Measurements from ENCODE around the gene FOXO6. TPM values are rescaled to one million over a fixed set of nuclear protein-coding genes. Genes with fewer than 3 reads are reported as not detected.

Gene FOXO6
- total and polyA plus RNA-seq, 2 experiments from 2014 or later: 0.68 to 4.2 TPM

GRCh38 chr1:41362749-41363590 lies 1.7 kb downstream of the FOXO6 start:
- H3K36me3 Mint-ChIP-seq (ENCODE audit: low read depth): no peaks in the 10 kb centered on the region; the same call in 2 of the 3 replicates
- Histone ChIP-seq H3K27ac (ENCODE audit: low read depth) (no peak overlapping the region), H3K4me1 (ENCODE audit: insufficient read depth) (peaks cover 49% of the 10 kb centered on the region), H3K36me3 (ENCODE audit: insufficient read depth) (no peaks in the 10 kb centered on the region), H3K79me2 (replicated peaks; ENCODE audit: insufficient read depth) (no peaks in the 10 kb centered on the region), H3K27me3 (ENCODE audit: insufficient read depth) (peaks cover 72% of the 10 kb centered on the region), H4K20me1 (replicated peaks; ENCODE audit: insufficient read depth) (no peaks in the 10 kb centered on the region; the same call in 1 of the 2 replicates), H3K4me2 (peak overlapping the region; percentile 84), H3K4me3 (peak overlapping the region; percentile 68), H3F3A (replicated peaks; ENCODE audit: low read depth) (0 out of 2 replicates have a peak, but pooled peaks cover 4% of the 10 kb centered on the region), H3K9me2 (ENCODE audit: insufficient read depth) (no peaks in the 10 kb centered on the region), H2AFZ (no peak overlapping the region)
- peaks cover 62% of the 10 kb centered on the region for H3K27me3 Mint-ChIP-seq (ENCODE audit: insufficient read depth, low read depth, poor library complexity)
- H3K27ac Mint-ChIP-seq: no peak overlapping the region
- H3K4me3 Mint-ChIP-seq: peak overlapping the region; percentile 63
- TF ChIP-seq EZH2phosphoT487 (IDR thresholded peaks at IDR 0.05; ENCODE audit: unreplicated experiment) (no peak), EZH2 (IDR thresholded peaks at IDR 0.05; ENCODE audit: low read depth, unreplicated experiment) (peak; percentile 8), ZNF331 (CRISPR knock-in tag; IDR thresholded peaks at IDR 0.05; ENCODE audit: low read depth) (no peak), POLR2AphosphoS5 (IDR thresholded peaks at IDR 0.05; ENCODE audit: low read depth) (no peak), REST (IDR thresholded peaks at IDR 0.05; ENCODE audit: unreplicated experiment) (no peak)
- TF ChIP-seq, protein P1, sequence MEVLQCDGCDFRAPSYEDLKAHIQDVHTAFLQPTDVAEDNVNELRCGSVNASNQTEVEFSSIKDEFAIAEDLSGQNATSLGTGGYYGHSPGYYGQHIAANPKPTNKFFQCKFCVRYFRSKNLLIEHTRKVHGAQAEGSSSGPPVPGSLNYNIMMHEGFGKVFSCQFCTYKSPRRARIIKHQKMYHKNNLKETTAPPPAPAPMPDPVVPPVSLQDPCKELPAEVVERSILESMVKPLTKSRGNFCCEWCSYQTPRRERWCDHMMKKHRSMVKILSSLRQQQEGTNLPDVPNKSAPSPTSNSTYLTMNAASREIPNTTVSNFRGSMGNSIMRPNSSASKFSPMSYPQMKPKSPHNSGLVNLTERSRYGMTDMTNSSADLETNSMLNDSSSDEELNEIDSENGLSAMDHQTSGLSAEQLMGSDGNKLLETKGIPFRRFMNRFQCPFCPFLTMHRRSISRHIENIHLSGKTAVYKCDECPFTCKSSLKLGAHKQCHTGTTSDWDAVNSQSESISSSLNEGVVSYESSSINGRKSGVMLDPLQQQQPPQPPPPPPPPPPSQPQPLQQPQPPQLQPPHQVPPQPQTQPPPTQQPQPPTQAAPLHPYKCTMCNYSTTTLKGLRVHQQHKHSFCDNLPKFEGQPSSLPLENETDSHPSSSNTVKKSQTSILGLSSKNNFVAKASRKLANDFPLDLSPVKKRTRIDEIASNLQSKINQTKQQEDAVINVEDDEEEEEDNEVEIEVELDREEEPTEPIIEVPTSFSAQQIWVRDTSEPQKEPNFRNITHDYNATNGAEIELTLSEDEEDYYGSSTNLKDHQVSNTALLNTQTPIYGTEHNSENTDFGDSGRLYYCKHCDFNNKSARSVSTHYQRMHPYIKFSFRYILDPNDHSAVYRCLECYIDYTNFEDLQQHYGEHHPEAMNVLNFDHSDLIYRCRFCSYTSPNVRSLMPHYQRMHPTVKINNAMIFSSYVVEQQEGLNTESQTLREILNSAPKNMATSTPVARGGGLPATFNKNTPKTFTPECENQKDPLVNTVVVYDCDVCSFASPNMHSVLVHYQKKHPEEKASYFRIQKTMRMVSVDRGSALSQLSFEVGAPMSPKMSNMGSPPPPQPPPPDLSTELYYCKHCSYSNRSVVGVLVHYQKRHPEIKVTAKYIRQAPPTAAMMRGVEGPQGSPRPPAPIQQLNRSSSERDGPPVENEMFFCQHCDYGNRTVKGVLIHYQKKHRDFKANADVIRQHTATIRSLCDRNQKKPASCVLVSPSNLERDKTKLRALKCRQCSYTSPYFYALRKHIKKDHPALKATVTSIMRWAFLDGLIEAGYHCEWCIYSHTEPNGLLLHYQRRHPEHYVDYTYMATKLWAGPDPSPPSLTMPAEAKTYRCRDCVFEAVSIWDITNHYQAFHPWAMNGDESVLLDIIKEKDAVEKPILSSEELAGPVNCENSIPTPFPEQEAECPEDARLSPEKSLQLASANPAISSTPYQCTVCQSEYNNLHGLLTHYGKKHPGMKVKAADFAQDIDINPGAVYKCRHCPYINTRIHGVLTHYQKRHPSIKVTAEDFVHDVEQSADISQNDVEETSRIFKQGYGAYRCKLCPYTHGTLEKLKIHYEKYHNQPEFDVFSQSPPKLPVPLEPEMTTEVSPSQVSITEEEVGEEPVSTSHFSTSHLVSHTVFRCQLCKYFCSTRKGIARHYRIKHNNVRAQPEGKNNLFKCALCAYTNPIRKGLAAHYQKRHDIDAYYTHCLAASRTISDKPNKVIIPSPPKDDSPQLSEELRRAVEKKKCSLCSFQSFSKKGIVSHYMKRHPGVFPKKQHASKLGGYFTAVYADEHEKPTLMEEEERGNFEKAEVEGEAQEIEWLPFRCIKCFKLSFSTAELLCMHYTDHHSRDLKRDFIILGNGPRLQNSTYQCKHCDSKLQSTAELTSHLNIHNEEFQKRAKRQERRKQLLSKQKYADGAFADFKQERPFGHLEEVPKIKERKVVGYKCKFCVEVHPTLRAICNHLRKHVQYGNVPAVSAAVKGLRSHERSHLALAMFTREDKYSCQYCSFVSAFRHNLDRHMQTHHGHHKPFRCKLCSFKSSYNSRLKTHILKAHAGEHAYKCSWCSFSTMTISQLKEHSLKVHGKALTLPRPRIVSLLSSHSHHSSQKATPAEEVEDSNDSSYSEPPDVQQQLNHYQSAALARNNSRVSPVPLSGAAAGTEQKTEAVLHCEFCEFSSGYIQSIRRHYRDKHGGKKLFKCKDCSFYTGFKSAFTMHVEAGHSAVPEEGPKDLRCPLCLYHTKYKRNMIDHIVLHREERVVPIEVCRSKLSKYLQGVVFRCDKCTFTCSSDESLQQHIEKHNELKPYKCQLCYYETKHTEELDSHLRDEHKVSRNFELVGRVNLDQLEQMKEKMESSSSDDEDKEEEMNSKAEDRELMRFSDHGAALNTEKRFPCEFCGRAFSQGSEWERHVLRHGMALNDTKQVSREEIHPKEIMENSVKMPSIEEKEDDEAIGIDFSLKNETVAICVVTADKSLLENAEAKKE (CRISPR knock-in tag; IDR thresholded peaks at IDR 0.05): no peak
- no peaks in the 10 kb centered on the region for H3K9me3 Mint-ChIP-seq
- ATAC-seq (no peak), DNase-seq (ENCODE audit: low spot score) (no peak)
- peaks cover 61% of the 10 kb centered on the region for H3K4me1 Mint-ChIP-seq
